ENCODE data around the gene ABI3BP.

DNA sequence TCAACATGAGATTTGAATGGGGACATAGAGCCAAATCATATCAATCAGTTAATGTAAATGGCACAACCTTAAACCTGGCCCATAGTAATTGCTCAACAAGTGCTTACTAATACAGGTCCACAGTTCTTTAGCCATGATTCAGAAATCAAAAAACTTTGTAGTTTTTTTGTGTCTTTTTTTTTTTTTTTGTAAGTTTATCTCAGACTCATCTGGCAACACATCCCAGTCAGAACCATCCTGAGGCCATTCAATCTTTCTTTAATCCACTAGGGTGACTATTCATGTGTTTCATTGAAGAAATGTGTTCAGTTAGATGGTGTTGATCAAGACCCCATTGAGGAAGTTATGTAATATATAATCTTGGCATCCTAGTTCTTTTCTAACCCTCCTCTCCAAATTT, 65.4 kb downstream of the ABI3BP start:
- TF ChIP-seq EP300 (IDR thresholded peaks at IDR 0.05; ENCODE audit: borderline replicate concordance) = no peak
- TF ChIP-seq, protein P1, sequence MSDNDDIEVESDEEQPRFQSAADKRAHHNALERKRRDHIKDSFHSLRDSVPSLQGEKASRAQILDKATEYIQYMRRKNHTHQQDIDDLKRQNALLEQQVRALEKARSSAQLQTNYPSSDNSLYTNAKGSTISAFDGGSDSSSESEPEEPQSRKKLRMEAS (IDR thresholded peaks at IDR 0.05) = no peak
- TF ChIP-seq TCF12 (IDR thresholded peaks at IDR 0.05; ENCODE audit: low read depth) = no peak
- no peak for TF ChIP-seq CREB1 (IDR thresholded peaks at IDR 0.05; ENCODE audit: low read depth)
- no peak for TF ChIP-seq RAD21 (IDR thresholded peaks at IDR 0.05; ENCODE audit: low read depth)
- no peak for TF ChIP-seq NFIC (IDR thresholded peaks at IDR 0.05)
- TF ChIP-seq, protein P2, sequence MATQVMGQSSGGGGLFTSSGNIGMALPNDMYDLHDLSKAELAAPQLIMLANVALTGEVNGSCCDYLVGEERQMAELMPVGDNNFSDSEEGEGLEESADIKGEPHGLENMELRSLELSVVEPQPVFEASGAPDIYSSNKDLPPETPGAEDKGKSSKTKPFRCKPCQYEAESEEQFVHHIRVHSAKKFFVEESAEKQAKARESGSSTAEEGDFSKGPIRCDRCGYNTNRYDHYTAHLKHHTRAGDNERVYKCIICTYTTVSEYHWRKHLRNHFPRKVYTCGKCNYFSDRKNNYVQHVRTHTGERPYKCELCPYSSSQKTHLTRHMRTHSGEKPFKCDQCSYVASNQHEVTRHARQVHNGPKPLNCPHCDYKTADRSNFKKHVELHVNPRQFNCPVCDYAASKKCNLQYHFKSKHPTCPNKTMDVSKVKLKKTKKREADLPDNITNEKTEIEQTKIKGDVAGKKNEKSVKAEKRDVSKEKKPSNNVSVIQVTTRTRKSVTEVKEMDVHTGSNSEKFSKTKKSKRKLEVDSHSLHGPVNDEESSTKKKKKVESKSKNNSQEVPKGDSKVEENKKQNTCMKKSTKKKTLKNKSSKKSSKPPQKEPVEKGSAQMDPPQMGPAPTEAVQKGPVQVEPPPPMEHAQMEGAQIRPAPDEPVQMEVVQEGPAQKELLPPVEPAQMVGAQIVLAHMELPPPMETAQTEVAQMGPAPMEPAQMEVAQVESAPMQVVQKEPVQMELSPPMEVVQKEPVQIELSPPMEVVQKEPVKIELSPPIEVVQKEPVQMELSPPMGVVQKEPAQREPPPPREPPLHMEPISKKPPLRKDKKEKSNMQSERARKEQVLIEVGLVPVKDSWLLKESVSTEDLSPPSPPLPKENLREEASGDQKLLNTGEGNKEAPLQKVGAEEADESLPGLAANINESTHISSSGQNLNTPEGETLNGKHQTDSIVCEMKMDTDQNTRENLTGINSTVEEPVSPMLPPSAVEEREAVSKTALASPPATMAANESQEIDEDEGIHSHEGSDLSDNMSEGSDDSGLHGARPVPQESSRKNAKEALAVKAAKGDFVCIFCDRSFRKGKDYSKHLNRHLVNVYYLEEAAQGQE (IDR thresholded peaks at IDR 0.05; ENCODE audit: low read depth) = no peak
- TF ChIP-seq CEBPB (IDR thresholded peaks at IDR 0.05) = no peak
- TF ChIP-seq, protein P3, sequence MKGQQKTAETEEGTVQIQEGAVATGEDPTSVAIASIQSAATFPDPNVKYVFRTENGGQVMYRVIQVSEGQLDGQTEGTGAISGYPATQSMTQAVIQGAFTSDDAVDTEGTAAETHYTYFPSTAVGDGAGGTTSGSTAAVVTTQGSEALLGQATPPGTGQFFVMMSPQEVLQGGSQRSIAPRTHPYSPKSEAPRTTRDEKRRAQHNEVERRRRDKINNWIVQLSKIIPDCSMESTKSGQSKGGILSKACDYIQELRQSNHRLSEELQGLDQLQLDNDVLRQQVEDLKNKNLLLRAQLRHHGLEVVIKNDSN (IDR thresholded peaks at IDR 0.05) = no peak
- no peak for TF ChIP-seq TAF1 (IDR thresholded peaks at IDR 0.05; ENCODE audit: low read depth)
- TF ChIP-seq FOXM1 (IDR thresholded peaks at IDR 0.05; ENCODE audit: borderline replicate concordance, low read depth) = no peak

Data from Ishikawa (cell line).